Eye (tissue), 1 donor: ENCODE data around the gene SPN.
"Not testable (repeated sequence)": the region's sequence is repeated elsewhere in the genome, so short reads cannot be mapped to it uniquely, and the experiment has no call there.

ENCODE experiments used
- DNase-seq: peaks from one replicate; pipeline ENCODE4 v3.0.0-alpha.2; 2015

SPN gene

DNA sequence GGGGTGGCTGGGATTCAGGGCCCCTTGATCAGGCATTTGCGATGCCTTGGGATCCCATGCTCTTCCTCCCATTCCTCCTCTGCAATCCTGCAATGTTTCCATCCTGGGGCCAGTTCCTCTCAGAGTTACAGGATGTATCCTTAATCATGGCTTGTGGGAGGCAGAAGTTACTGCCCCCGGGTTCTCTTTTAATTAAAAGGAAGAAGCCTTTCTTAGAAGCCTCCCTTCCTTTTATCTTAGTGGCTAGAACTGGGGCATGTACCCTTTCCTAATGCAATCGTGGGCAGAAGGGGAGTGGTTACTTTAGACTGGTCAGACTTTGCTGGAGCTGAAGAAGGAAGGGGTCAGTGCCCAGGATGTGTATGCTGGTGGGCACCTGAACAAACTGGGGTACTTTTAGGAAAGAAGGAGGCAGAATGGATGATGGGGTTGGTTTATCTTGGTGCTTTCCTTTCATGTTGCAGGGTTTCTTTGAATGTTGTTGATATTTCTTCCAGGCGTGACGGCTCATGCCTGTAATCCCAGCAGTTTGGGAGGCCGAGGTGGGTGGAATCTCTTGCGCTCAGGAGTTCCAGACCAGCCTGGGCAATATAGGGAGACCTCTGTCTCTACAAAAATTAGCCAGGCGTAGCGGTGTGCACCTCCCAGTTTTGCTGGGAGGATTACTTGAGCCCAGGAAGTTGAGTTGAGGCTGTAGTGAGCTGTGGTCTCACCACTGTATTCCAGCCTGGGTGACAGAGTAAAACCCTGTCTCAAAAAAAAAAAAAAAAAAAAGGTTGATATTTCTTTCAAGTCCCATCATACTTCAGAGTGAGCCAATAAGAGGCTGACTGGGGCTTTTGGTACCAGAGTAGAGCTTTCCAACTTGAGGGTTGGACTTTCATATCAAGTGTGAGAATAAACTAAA, 13.2 kb upstream of the SPN start:
- no peak for DNase-seq

DNA sequence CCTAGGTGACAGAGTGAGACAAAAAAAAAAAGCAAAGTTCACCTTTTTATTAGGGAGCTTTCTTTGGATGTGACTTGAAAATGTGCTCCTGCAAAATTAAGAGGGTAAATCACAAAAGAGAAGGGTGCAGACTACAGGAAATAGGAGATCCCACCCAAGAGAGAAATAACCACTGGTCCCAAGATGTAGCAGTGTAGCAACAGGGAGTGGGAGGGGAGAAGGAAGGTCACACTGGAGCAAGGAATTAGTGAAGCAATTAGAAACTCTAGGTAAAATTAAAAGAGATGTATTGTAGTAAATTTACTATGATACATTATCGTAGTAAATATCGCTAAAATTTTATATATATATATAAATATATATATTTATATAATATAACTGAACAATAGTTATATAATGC, 12.3 kb upstream of the SPN start:
- DNase-seq: no peak

DNA sequence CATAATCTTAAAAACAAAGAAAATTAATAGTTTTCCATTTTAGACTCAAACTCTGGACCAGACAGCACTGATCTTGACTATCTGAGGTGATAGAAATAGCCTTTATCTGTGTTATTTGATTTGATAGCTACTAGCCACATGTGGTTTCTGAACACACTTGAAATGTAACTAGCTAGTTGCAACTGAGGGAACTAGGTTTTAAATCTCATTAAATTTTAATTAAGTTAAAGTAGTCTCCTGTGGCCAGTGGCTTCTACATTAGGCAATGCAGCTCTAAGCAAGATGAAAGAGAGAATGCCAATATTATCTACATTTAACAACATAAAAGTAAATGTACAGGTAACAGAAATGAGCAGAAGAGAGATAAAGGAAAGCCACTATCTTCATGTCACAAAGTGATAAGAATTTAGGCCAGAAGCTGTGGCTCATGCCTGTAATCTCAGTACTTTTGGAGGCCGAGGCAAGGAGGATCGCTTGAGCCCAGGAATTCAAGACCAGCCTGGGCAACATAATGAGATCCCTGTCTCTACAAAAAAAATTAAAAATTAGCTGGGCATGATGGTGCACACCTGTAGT, 11.2 kb upstream of the SPN start:
- no peak for DNase-seq

DNA sequence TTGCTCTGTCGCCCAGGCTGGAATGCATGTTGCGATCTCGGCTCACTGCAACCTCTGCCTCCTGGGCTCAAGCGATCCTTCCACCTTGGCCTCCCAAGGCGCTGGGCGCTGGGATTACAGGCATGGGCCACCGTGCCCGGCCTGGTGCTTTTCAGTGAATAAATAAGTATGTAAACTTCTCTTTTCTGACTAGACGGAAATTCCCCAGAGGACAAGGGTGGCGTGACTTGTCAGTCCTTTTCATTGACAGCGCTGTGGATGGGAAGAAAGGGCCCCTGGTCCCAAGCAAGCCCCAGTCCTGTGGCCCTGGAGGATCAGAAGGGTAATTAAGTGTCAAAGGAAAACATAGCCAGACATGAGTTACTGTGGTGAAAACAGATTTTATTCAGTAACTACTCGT, 9.6 kb upstream of the SPN start:
- no peak for DNase-seq

DNA sequence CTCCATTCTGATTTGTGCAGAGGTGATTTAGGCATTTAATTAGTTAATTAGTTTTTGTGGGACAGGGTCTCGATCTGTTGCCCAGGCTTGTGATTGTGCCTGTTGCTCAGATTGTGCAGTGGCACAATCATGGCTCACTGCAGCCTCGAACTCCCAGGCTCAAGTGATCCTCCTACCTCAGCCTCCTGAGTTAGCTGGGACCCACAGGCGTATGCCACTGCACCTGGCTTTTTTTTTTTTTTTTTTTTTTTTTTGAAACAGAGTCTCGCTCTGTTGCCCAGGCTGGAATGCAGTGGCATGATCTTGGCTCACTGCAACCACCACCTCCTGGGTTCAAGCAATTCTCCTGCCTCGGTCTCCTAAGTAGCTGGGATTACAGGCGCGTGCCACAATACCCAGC, 9.2 kb upstream of the SPN start:
- DNase-seq: not testable (repeated sequence)

DNA sequence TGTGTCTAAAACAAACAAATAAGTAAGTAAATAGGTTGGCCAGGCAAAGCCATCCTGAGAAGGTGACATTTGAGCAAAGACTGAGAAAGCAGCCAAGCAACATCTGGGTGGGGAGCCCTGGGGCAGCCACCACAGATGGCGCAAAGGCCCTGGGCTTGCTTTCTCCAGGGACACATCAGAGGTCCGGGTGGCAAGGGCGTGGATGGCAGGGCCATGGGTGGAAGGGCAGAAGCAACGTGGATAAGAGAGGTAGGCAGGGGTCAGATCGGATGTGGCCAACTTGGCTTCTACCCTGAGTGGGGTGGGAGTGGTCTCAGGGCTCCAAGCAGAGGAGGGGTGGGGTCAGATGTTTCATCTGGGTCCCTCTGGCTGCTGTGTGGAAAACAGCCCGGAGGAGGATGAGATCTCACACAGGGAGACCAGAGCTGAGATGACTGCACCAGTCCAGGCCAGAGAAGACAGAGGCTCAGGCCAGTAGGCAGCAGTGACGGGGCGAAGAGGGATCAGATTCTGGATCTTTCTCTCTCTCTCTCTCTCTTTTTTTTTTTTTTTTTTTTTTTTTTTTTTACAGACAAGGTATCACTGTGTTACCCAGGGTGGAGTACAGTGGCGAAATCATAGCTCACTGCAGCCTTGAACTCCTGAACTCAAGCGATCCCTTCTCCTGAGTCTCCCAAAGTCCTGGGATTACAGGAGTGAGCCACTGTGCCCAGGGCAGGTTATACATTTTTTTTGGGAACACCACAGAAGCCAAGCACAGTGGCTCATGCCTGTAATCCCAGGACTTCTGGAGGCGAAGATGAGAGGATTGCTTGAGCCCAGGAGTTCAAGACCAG, 6.1 kb upstream of the SPN start:
- no peak for DNase-seq

DNA sequence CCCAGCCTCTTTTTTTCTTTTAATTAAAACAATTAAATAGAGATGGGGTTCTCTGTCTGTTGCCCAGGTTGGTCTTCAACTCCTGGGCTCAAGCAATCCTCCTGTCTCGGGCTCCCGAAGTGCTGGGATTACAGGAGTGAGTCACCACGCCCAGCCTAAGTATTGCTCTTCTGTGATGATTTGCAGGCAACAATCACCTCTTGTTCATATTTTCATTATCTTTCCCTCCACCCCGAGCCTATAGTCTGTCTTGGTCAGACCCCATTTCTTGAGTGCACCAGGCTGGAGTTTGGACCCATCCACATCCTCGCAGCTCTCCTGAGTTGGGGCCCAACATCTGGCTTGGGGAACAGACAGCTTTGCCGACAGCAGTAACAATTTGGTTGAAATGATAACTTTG, 4.3 kb upstream of the SPN start:
- no peak for DNase-seq

DNA sequence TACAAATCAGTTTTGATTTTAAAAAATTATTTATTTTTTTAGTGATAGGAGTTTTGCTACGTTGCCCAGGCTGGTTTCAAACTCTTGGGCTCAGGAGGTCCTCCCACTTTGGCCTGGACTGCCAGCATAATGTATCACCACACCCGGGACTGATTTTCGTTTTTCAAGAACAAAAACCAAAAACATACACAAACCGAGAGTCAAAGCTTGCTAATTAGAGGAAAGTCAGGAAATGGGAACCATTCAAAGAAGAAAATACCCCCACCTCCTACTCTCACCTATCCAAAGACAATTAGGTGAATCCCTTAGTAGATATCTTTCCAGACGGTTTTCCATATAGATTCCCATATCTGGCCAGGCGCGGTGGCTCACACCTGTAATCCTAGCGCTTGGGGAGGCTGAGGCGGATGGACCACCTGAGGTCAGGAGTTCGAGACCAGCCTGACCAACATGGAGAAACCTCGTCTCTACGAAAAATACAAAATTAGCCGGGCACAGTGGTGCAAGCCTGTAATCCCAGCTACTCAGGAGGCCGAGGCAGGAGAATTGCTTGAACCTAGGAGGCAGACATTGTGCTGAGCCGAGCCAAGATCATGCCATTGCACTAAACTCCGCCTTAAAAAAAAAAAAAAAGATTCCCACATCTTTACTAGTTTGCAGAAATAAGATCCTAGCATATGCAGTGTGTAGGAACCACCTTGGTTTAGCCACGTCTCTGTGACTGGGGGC, 883 bp upstream of the SPN start:
- no peak for DNase-seq

DNA sequence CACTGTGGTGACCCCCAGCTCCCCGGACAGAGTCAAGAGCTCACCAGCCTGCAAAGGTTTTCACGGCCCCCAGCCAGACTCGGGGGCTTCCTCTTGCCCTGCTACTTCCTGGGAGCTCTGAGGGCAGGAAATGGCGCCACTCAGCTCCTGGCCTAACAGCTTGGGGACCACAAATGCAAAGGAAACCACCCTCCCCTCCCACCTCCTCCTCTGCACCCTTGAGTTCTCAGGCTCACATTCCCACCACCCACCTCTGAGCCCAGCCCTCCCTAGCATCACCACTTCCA, 375 bp upstream of the SPN start:
- no peak for DNase-seq

DNA sequence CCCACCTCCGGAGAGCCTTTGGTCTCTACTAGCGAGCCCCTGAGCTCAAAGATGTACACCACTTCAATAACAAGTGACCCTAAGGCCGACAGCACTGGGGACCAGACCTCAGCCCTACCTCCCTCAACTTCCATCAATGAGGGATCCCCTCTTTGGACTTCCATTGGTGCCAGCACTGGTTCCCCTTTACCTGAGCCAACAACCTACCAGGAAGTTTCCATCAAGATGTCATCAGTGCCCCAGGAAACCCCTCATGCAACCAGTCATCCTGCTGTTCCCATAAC, 702 bp downstream of the SPN start:
- no peak for DNase-seq

DNA sequence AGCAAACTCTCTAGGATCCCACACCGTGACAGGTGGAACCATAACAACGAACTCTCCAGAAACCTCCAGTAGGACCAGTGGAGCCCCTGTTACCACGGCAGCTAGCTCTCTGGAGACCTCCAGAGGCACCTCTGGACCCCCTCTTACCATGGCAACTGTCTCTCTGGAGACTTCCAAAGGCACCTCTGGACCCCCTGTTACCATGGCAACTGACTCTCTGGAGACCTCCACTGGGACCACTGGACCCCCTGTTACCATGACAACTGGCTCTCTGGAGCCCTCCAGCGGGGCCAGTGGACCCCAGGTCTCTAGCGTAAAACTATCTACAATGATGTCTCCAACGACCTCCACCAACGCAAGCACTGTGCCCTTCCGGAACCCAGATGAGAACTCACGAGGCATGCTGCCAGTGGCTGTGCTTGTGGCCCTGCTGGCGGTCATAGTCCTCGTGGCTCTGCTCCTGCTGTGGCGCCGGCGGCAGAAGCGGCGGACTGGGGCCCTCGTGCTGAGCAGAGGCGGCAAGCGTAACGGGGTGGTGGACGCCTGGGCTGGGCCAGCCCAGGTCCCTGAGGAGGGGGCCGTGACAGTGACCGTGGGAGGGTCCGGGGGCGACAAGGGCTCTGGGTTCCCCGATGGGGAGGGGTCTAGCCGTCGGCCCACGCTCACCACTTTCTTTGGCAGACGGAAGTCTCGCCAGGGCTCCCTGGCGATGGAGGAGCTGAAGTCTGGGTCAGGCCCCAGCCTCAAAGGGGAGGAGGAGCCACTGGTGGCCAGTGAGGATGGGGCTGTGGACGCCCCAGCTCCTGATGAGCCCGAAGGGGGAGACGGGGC, 1.3 kb downstream of the SPN start:
- no peak for DNase-seq

DNA sequence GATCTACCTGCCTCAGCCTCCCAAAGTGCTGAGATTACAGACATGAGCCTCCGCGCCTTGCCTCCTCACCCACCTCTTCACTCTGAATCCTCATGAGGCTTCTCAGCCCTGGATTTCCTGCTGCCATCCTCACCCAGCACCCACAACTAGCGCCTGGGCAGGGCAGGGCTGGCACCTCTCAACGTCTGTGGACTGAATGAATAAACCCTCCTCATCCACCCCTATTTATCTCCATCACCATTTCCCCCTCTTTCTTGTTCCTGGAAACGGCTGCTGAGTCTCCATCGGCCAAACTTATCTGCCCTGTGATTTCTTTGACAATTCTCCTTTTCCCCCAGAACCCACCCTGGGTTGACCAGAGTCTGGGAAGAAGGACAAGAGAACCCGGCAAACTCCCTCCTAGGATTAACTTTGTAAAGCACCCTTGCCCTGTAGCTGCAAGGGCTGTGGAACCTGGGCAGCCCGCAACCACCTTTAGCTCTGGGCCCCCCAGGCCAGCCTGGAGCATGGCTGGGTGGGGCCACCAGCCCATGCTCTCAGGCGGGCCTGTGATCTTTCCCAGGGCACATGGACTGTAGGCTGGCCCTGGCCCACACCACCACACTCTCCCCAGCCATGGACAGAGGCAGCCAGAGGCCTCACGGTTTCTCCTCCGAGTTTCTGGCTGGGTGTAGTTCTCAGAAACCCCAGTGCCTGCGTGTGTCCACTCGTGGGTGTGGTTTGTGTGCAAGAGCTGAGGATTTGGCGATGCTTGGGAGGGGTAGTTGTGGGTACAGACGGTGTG, 2.4 kb downstream of the SPN start:
- DNase-seq: no peak

DNA sequence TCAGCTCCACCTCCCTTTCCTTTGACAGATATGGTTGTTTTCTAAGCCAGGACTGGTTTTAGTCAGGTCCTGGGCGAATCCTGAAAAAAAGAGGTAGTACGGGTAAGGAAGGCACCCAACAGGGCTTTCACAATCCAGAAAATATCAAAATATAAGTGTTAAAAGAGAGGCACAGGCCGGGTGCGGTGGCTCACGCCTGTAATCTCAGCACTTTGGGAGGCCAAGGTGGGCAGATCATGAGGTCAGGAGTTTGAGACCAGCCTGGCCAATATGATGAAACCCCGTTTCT, 4.2 kb downstream of the SPN start:
- DNase-seq: not testable (repeated sequence)

DNA sequence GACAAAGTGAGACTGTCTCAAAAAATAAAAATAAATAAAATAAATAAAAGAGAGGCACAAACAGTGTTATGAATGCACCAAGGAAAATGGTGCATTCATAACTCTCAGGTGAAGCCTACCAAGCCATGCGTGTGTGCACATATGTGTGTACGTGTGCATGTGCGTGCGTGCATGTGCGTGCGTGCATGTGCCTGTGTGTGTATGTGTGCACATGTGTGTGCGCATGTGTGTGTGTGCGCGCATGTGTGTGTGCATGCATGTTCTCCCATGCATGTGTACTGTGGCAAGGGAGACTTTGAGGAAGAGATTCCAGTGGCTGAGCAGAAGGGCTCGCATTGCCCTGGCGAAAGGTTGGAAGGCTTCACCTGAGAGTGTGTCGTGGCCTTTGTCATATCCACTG, 4.7 kb downstream of the SPN start:
- DNase-seq: no peak

DNA sequence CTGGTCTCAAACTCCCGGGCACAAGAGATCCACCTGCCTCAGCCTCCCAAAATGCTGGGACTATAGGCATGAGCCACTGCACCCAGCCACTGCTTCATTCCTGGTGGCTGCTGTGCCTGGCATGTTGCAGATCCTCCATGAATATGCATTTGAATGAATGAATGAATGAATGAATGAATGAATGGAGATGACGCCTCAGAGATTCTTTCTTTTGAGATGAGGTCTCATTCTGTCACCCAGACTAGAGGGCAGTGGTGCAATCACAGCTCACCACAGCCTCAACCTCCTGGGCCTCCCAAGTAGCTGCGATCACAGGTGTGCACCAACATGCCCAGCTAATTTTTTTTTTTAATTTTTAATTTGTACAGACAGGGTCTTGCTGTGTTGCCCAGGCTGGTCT, 5.2 kb downstream of the SPN start:
- DNase-seq: no peak

DNA sequence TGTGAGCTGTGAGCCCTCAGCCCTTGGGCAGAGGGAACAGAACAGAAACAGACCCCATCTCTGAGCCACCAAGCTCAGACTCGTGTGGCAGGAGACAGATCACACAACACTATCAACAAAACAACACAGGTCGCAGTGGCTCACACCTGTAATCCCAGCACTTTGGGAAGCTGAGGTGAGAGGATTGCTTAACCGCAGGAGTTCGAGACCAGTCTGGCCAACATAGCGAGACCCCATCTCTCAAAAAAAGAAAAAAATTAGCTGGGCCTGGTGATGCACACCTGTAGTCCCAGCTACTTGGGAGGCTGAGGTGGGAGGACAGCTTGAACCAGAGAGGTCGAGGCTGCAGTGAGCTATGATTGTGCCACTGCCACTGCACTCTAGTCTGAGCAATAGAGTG, 10.5 kb downstream of the SPN start:
- DNase-seq: no peak

DNA sequence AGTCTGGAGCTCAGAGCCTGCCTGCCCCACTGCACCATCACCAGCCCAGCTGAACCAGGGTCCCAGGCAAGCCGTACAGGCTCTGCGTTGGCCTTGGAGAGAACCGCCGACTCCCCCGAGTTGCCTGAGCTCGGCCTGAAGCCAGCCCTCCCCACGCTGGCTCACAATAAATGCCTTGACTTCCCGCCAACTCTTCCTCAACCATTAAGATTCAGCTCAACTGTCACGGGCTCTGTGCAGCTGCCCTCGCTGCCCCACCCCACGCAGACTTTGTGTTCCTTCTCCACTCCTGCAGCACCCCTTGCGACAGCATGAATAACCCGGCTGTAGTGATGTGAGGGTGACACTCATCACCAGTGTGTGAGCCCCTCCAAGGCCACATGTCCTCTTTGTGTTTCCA, 11.1 kb downstream of the SPN start:
- no peak for DNase-seq

DNA sequence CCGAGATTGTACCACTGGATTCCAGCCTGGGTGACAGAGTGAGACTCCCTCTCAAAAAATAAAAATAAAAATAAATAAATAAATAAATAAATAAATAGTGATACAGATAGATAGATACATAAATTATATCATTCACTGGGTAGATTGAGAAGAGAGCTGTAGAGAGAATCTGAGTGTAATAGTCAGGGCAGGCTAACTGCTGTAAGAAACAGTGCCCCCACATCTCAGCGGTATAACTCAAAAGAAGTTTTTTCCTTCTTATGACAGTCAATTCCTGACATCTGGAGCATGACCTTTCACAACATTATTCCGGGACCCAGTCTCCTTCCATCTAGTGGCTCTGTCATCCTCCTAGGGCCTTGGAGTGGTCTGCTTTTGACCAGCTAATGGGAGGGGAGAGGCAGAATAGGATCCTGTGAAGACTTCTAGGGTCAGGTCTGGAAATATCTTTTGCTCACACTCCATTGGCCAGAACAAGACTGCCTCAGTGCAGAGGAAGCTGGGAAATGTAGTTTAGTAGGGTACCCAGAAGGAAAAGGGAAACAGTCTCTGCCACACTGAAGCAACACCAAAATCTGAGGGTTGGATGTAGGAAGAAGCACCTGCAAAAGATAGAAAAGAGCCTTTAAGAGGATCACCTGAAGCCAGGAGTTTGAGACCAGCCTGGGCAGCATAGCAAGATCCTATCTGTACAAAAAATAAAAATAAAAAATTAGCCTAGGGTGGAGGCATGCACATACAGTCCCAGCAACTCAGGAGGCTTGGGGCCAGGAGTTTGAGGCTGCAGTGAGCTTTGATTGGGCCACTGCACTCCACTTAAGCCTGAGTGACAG, 13.0 kb downstream of the SPN start:
- peak; percentile 63 for DNase-seq

DNA sequence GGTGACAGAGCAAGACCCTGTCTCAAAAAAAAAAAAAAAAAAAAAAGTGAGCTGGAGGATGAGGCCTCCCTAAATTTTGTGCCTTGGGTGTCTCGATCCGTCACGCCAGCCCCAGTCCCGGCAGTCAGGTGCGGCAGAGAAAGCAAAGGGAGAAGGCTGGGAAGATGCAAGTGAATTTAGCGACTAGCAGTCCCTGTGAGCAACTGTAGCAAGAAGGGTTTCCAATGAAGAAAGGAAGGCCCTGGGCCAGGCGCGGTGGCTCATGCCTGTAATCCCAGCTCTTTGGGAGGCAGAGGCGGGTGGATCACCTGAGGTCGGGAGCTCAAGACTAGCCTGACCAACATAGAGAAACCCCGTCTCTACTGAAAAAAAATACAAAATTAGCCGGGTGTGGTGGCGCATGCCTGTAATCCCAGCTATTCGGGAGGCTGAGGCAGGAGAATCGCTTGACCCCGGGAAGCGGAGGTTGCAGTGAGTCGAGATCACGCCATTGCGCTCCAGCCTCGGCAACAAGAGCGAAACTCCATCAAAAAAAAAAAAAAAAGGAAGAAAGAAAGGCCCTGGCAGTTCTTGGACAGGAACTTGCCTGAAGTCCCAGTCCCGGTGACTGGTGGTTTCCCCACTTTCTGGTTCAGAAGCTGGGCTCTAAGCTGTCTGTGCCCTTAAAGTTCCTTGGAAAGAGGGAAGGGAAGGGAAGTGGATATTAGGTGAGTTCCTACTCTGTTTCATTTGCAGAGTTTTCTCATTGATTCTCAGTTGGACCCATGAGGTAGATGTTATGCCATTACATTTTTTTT, 14.1 kb downstream of the SPN start:
- DNase-seq: no peak

DNA sequence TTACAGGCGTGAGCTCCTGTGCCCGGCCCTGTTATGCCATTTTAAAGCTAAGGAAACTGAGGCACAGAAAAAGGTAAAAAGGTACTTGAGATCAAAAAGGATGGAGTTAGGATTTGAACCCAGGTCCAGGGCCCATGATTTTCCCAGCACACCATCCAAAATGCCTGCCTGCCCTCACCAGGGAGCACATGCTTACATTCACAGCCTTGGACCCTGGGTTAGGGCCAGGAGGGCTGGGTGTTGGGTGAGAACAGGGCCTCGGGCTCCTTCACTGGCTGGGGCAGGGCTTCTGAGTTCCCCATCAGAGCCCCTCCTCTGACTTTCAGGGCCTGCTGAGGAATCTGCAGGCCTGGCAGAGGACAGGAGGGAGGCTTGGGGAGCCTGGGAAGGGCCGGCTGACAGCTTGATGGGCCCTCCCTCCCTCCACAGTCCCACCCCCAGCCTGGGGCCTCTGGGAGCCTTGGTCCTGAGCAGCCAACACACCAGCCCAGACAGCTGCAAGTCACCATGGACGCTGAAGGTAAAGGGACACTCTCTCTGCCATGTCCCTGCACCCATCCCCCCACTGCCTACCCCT, 15.7 kb downstream of the SPN start, which contains the start of gene QPRT:
Gene QPRT (plus strand): TSS at position 490 of the 577 bp plus-strand sequence. CDS start 18 bp downstream, at position 508.
- DNase-seq: peak; percentile 88
